Thyroid gland (tissue), 4 donors: ENCODE results near the gene MAGI1. TPM values are rescaled to one million over a fixed set of nuclear protein-coding genes. Genes with fewer than 3 reads are reported as not detected.

Source experiments
- DNase-seq, 2 donors: peaks; one replicate each; pipeline ENCODE4 v3.0.0-alpha.2; 2019
- H3K27ac ChIP-seq, 3 donors: fragments of 200-600 bp; sonication (generic); 1 replicate in 2 of 3; 2 replicates in 1 of 3; pipeline ENCODE4 v1.5.1; 2016 to 2019; ENCODE audit warnings: mild to moderate bottlenecking in 1 of 3, moderate library complexity in 1 of 3
- H3K27me3 ChIP-seq: fragments of 200-600 bp; sonication (generic); one replicate; pipeline ENCODE4 v1.5.1; 2019
- H3K36me3 ChIP-seq, 2 donors: fragments of 200-600 bp; sonication (generic); one replicate each; pipeline ENCODE4 v1.5.1; 2016 to 2019
- H3K4me1 ChIP-seq, 2 donors: fragments of 200-600 bp; sonication (generic); one replicate each; pipeline ENCODE4 v1.5.1; 2017 to 2019
- H3K4me3 ChIP-seq, 3 donors: fragments of 200-600 bp; sonication (generic); replicated peaks in 1 of 3; 1 replicate in 2 of 3; 2 replicates in 1 of 3; pipeline ENCODE4 v1.5.1; 2016; ENCODE audit warnings: mild to moderate bottlenecking in 1 of 3
- H3K9me3 ChIP-seq: fragments of 200-600 bp; sonication (generic); one replicate; pipeline ENCODE4 v1.5.1; 2017
- POLR2A ChIP-seq, 2 donors: fragments of 450-650 bp; IDR thresholded peaks; one replicate each; pipeline ENCODE4 v1.6.1; 2017; ENCODE audit warnings: antibody characterized with exemption in 2 of 2, mild to moderate bottlenecking in 2 of 2, moderate library complexity in 1 of 2
- WGBS, 2 donors: methylation state at CpG; one replicate each; pipeline ENCODE4 v1.1.5; 2017; 5-methylcytosine and 5-hydroxymethylcytosine counted together
- intact Hi-C: fragments of 100-400 bp; cut with DNase I; formaldehyde crosslinking; loops from one replicate; pipeline ENCODE4 v1.15.1; 2023
- total RNA-seq, 4 donors: library from RNA; depleted of rRNA; stranded (reverse); fragments of >200 nt; gene quantifications; one replicate each; pipeline ENCODE4 v1.2.3, GENCODE V29; 2016
- TF ChIP-seq, protein P1 (sequence below), 6 experiments: fragments of 200-600 bp in 3 of 6; fragments of 450-650 bp in 3 of 6; sonication (generic) in 3 of 6; IDR thresholded peaks; one replicate each; pipeline ENCODE4 v1.5.1; 2016 to 2019; ENCODE audit warnings: antibody characterized with exemption in 6 of 6, mild to moderate bottlenecking in 2 of 6, inconsistent platforms in 1 of 6, moderate library complexity in 1 of 6

Gene MAGI1
- total RNA-seq, 4 donors from 2014 or later: 60.5 to 123 (median 87.5) TPM

DNA sequence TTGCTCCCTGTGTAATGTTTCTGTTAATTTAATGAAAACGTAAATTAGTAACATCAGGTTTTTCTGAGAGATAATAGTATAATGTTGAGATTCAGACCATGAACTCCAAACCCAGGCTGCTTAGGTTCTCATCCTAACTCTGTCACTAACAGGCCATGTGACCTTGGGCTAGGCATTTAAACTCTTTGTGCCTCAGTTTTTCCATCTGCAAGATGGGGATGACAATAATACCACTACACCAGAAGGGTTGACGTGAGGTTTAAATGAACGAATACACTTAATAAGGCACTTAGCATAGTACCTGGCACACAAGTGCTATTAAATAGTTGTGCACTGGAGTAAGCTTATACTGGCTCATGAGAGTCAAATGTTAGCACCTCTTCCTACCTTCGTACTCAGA, 370.8 kb downstream of the MAGI1 start:
- Histone ChIP-seq H3K9me3 (no peaks in the 10 kb centered on the region), H3K4me3 (no peak overlapping the region), H3K4me1 (no peaks in the 10 kb centered on the region), H3K27ac (no peak overlapping the region), H3K36me3 (no peaks in the 10 kb centered on the region), H3K27me3 (no peaks in the 10 kb centered on the region)
- no peak for TF ChIP-seq POLR2A (IDR thresholded peaks at IDR 0.05)
- TF ChIP-seq, protein P1, sequence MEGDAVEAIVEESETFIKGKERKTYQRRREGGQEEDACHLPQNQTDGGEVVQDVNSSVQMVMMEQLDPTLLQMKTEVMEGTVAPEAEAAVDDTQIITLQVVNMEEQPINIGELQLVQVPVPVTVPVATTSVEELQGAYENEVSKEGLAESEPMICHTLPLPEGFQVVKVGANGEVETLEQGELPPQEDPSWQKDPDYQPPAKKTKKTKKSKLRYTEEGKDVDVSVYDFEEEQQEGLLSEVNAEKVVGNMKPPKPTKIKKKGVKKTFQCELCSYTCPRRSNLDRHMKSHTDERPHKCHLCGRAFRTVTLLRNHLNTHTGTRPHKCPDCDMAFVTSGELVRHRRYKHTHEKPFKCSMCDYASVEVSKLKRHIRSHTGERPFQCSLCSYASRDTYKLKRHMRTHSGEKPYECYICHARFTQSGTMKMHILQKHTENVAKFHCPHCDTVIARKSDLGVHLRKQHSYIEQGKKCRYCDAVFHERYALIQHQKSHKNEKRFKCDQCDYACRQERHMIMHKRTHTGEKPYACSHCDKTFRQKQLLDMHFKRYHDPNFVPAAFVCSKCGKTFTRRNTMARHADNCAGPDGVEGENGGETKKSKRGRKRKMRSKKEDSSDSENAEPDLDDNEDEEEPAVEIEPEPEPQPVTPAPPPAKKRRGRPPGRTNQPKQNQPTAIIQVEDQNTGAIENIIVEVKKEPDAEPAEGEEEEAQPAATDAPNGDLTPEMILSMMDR (IDR thresholded peaks at IDR 0.05): no peak
- intact Hi-C loops: no loop called here
- no peak for DNase-seq
- 94 to 96% methylated on average over 4 of the region's 4 CpGs for WGBS, 2 donors

DNA sequence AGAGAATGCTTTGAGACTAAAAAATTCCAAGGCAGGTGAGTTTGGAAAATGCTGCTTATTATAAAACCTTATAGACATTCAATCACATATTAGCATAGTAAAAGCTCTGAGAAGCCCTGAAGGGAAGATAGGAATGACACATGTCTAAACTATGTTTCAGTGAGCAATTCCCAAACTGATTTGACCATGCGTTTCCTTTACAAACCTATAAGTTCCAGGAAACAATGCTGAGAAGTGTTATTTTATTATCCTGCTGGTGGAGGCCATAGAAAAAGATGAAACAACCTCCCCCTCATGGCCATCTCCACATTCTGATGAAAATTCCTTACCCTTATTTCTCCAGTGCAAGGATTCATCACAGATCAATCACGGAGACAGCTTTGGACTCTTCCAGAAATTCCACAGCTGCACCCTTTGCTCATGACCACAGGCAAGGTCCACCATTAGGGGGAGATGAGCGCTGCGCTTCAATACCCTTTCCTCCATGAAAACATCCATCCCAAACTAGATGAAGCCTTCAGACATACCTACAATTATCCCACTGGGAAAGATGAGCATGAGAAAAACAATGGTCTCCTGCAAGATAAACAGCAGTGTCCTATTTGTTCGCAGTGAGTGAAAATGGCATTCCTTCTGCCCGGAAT, 372.1 kb downstream of the MAGI1 start:
- TF ChIP-seq, protein P1 (IDR thresholded peaks at IDR 0.05): no peak
- no peak for TF ChIP-seq POLR2A (IDR thresholded peaks at IDR 0.05)
- WGBS, 2 donors: 80 to 97% methylated on average over 6 of the region's 6 CpGs
- intact Hi-C loops: no loop called here

DNA sequence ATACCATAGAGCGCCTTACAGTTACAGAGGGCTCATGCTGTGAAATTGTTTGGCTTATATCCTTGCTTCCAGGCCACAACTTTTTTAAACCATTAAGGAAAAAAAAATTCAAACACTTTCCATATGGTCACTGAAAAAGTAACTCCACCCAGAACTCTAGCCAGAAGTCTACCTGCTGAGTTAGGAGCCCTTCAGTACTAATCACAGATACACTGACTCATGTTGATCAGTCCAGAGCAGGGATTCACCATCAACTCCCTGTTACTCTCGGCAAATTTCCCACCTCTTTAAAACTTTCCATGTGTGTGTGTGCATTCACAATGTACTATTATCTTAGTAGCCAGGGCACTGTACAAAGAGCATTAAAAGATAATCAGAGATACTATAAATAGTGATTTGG, 372.8 kb downstream of the MAGI1 start:
- H3K4me1 ChIP-seq: no peaks in the 10 kb centered on the region
- no peak overlapping the region for H3K4me3 ChIP-seq
- intact Hi-C loops: no loop called here
- no peaks in the 10 kb centered on the region for H3K27me3 ChIP-seq
- H3K9me3 ChIP-seq: no peaks in the 10 kb centered on the region
- no peaks in the 10 kb centered on the region for H3K36me3 ChIP-seq
- DNase-seq: no peak
- TF ChIP-seq, protein P1 (IDR thresholded peaks at IDR 0.05): no peak
- no peak for TF ChIP-seq POLR2A (IDR thresholded peaks at IDR 0.05)
- H3K27ac ChIP-seq: no peak overlapping the region
- WGBS, 2 donors: 94 to 97% methylated on average over 2 of the region's 2 CpGs

More for the DNA sequence above, 372.1 kb downstream of the MAGI1 start:
- no peak overlapping the region for H3K4me3 ChIP-seq
- H3K4me1 ChIP-seq: no peaks in the 10 kb centered on the region
- no peak for DNase-seq
- no peak overlapping the region for H3K27ac ChIP-seq
- H3K9me3 ChIP-seq: no peaks in the 10 kb centered on the region
- H3K36me3 ChIP-seq: no peaks in the 10 kb centered on the region
- no peaks in the 10 kb centered on the region for H3K27me3 ChIP-seq

DNA sequence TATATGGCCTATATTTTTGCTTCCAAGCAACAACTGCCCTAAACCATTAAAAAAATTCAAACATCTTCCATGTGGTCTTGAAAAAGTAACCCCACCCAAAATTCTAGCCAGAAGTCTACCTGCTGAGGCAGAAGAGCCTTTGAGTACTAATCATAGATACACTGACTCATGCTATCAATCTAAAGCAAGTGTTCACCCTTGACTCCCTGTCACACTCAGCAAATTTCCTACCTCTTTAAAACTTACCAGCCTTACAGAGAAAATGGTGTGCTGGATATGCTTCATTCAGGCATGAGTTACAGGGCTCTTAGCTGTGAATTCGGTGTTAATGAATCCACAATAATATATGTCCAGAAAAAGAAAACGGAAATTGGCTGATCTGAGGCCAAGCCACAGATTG, 373.8 kb downstream of the MAGI1 start:
- 88 to 90% methylated on average over 2 of the region's 2 CpGs for WGBS, 2 donors
- intact Hi-C loops: no loop called here
- Histone ChIP-seq H3K27me3 (no peaks in the 10 kb centered on the region), H3K4me3 (no peak overlapping the region), H3K27ac (no peak overlapping the region), H3K36me3 (no peaks in the 10 kb centered on the region), H3K4me1 (no peaks in the 10 kb centered on the region), H3K9me3 (no peaks in the 10 kb centered on the region)
- no peak for DNase-seq
- no peak for TF ChIP-seq POLR2A (IDR thresholded peaks at IDR 0.05)
- TF ChIP-seq, protein P1 (IDR thresholded peaks at IDR 0.05): no peak

DNA sequence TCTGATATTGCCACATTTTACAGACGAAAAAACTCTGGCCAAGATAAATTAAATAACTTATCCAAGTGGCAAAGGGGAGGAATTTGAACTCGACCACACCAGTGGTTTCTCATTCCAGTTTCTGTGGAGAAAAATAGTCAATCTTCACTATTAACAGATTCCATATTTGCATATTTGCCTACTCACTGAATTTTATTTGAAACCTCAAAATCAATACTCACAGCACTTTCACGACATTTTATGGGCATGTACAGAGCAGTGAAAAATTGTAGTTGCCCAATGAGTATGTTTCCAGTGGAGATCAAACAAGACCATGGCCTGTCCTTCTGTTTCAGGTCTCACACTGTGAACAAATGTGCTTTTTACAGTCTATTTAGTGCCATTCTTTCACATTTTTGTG, 374.3 kb downstream of the MAGI1 start:
- intact Hi-C loops: no loop called here
- H3K9me3 ChIP-seq: no peaks in the 10 kb centered on the region
- no peaks in the 10 kb centered on the region for H3K36me3 ChIP-seq
- no peaks in the 10 kb centered on the region for H3K4me1 ChIP-seq
- no peak for DNase-seq
- H3K27ac ChIP-seq: no peak overlapping the region
- WGBS, 2 donors: 90 to 92% methylated on average over 3 of the region's 3 CpGs
- no peak overlapping the region for H3K4me3 ChIP-seq
- TF ChIP-seq, protein P1 (IDR thresholded peaks at IDR 0.05): no peak
- no peak for TF ChIP-seq POLR2A (IDR thresholded peaks at IDR 0.05)
- no peaks in the 10 kb centered on the region for H3K27me3 ChIP-seq
